RCC 7860 (cell line): Measurements from ENCODE around the gene PROC.

Source experiments
- DNase-seq: peaks from one replicate; pipeline ENCODE4 v3.0.0-alpha.2; 2015; ENCODE audit warnings: low spot score
- FAIRE-seq: peaks from 2 replicates; lab custom pipeline; 2012; peaks lifted over from hg19 to GRCh38; lab: Jason Lieb, UNC

PROC gene

GRCh38 chr2:127413200-127413599 is 5.0 kb upstream of the PROC start:
- DNase-seq = no peak
- no peak for FAIRE-seq

DNA sequence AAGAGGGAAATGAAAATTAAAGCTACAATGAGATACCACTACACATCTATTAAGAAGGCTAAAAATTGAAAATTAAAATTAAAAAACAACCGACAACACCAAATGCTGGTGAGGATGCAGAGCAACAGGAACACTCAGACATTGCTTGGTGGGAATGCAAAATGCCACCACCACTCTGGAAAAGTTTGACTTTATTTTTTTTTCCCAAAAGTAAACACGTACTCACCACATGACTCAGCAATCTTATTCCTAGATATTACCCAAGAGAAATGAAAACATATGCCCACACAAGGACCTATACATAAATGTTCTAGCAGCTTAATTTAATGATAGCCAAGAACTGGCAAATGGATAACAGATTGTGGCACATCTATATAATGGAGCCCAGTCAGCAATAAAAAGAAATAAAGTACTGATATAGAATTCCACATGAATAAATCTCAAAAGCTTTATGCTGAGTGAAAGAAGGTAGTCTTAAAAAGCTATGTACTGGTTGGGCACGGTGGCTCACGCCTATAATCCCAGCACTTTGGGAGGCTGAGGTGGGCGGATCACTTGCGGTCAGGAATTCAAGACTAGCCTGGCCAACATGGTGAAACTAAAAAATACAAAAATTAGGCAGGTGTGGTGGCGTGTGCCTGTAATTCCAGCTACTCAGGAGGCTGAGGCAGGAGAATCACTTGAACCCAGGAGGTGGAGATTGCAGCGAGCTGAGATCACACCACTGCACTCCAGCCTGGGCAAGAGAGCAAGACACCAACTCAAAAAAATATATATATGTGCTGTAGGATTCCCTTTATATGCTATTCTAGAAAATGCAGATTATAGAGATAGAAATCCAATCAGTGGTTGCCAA is 4.2 kb upstream of the PROC start:
- peak; percentile 47 for DNase-seq

GRCh38 chr2:127414638-127415592 is 3.3 kb upstream of the PROC start:
- FAIRE-seq (no peak), DNase-seq (no peak)

More for the DNA sequence above, 4.2 kb upstream of the PROC start:
- no peak for FAIRE-seq

- FAIRE-seq (no peak), DNase-seq (peak; percentile 26)
Observed at GRCh38 chr2:127415593-127416505, 2.4 kb upstream of the PROC start.

GRCh38 chr2:127416506-127417001 is 1.7 kb upstream of the PROC start:
- no peak for FAIRE-seq

DNA sequence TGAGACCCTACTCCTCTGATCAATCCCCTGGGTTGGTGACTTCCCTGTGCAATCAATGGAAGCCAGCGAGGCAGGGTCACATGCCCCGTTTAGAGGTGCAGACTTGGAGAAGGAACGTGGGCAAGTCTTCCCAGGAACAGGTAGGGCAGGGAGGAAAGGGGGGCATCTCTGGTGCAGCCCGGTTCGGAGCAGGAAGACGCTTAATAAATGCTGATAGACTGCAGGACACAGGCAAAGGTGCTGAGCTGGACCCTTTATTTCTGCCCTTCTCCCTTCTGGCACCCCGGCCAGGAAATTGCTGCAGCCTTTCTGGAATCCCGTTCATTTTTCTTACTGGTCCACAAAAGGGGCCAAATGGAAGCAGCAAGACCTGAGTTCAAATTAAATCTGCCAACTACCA is 821 bp upstream of the PROC start:
- FAIRE-seq = no peak

More at GRCh38 chr2:127416506-127417001, 1.7 kb upstream of the PROC start:
- DNase-seq = no peak

DNA sequence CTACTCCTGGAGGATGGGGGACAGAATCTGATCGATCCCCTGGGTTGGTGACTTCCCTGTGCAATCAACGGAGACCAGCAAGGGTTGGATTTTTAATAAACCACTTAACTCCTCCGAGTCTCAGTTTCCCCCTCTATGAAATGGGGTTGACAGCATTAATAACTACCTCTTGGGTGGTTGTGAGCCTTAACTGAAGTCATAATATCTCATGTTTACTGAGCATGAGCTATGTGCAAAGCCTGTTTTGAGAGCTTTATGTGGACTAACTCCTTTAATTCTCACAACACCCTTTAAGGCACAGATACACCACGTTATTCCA is 844 bp downstream of the PROC start:
- DNase-seq (no peak), FAIRE-seq (no peak)

More for the DNA sequence above, 821 bp upstream of the PROC start:
- DNase-seq = no peak

DNA sequence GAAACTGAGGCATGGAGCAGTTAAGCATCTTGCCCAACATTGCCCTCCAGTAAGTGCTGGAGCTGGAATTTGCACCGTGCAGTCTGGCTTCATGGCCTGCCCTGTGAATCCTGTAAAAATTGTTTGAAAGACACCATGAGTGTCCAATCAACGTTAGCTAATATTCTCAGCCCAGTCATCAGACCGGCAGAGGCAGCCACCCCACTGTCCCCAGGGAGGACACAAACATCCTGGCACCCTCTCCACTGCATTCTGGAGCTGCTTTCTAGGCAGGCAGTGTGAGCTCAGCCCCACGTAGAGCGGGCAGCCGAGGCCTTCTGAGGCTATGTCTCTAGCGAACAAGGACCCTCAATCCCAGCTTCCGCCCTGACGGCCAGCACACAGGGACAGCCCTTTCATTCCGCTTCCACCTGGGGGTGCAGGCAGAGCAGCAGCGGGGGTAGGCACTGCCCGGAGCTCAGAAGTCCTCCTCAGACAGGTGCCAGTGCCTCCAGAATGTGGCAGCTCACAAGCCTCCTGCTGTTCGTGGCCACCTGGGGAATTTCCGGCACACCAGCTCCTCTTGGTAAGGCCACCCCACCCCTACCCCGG is 1.3 kb downstream of the PROC start:
- no peak for FAIRE-seq
- DNase-seq = no peak

DNA sequence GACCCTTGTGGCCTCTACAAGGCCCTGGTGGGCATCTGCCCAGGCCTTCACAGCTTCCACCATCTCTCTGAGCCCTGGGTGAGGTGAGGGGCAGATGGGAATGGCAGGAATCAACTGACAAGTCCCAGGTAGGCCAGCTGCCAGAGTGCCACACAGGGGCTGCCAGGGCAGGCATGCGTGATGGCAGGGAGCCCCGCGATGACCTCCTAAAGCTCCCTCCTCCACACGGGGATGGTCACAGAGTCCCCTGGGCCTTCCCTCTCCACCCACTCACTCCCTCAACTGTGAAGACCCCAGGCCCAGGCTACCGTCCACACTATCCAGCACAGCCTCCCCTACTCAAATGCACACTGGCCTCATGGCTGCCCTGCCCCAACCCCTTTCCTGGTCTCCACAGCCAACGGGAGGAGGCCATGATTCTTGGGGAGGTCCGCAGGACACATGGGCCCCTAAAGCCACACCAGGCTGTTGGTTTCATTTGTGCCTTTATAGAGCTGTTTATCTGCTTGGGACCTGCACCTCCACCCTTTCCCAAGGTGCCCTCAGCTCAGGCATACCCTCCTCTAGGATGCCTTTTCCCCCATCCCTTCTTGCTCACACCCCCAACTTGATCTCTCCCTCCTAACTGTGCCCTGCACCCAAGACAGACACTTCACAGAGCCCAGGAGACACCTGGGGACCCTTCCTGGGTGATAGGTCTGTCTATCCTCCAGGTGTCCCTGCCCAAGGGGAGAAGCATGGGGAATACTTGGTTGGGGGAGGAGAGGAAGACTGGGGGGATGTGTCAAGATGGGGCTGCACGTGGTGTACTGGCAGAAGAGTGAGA is 2.0 kb downstream of the PROC start:
- FAIRE-seq (no peak), DNase-seq (no peak)

DNA sequence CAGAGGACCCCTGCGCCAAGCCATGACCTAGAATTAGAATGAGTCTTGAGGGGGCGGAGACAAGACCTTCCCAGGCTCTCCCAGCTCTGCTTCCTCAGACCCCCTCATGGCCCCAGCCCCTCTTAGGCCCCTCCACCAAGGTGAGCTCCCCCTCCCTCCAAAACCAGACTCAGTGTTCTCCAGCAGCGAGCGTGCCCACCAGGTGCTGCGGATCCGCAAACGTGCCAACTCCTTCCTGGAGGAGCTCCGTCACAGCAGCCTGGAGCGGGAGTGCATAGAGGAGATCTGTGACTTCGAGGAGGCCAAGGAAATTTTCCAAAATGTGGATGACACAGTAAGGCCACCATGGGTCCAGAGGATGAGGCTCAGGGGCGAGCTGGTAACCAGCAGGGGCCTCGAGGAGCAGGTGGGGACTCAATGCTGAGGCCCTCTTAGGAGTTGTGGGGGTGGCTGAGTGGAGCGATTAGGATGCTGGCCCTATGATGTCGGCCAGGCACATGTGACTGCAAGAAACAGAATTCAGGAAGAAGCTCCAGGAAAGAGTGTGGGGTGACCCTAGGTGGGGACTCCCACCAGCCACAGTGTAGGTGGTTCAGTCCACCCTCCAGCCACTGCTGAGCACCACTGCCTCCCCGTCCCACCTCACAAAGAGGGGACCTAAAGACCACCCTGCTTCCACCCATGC is 3.0 kb downstream of the PROC start:
- DNase-seq (no peak), FAIRE-seq (no peak)

GRCh38 chr2:127421871-127422558 is 3.8 kb downstream of the PROC start:
- DNase-seq (no peak), FAIRE-seq (no peak)

DNA sequence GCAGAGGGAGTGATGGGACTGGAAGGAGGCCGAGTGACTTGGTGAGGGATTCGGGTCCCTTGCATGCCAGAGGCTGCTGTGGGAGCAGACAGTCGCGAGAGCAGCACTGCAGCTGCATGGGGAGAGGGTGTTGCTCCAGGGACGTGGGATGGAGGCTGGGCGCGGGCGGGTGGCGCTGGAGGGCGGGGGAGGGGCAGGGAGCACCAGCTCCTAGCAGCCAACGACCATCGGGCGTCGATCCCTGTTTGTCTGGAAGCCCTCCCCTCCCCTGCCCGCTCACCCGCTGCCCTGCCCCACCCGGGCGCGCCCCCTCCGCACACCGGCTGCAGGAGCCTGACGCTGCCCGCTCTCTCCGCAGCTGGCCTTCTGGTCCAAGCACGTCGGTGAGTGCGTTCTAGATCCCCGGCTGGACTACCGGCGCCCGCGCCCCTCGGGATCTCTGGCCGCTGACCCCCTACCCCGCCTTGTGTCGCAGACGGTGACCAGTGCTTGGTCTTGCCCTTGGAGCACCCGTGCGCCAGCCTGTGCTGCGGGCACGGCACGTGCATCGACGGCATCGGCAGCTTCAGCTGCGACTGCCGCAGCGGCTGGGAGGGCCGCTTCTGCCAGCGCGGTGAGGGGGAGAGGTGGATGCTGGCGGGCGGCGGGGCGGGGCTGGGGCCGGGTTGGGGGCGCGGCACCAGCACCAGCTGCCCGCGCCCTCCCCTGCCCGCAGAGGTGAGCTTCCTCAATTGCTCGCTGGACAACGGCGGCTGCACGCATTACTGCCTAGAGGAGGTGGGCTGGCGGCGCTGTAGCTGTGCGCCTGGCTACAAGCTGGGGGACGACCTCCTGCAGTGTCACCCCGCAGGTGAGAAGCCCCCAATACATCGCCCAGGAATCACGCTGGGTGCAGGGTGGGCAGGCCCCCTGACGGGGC is 4.6 kb downstream of the PROC start:
- no peak for FAIRE-seq
- no peak for DNase-seq

GRCh38 chr2:127423478-127423843 is 5.2 kb downstream of the PROC start:
- FAIRE-seq (no peak), DNase-seq (no peak)

DNA sequence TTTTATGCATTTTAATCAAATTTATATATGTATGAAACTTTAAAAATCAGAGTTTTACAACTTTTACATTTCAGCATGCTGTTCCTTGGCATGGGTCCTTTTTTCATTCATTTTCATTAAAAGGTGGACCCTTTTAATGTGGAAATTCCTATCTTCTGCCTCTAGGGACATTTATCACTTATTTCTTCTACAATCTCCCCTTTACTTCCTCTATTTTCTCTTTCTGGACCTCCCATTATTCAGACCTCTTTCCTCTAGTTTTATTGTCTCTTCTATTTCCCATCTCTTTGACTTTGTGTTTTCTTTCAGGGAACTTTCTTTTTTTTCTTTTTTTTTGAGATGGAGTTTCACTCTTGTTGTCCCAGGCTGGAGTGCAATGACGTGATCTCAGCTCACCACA is 5.7 kb downstream of the PROC start:
- no peak for FAIRE-seq
- no peak for DNase-seq

GRCh38 chr2:127424598-127425520 is 6.6 kb downstream of the PROC start:
- no peak for FAIRE-seq
- no peak for DNase-seq
